Measurements from ENCODE around the gene MTHFD1.
"Not testable (repeated sequence)": the region's sequence is repeated elsewhere in the genome, so short reads cannot be mapped to it uniquely, and the experiment has no call there.

The MTHFD1 gene

DNA sequence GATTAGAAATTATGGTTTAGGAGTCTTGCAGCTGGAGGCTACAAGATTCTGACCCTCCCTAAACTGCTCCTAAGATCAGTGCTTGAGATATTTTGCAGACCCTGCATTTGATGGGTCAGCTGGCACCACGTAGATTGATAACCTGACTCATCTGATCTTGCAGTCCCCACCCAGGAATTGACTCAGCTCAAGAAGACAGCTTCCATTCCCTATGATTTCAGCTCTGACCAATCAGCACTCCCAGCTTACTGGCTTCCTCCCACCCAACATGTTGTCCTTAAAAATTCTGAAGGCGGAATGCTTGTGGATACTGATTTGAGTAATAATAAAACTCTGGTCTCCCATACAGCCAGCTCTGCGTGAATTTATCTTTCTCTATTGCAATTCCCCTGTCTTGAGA is 23.2 kb upstream of the MTHFD1 start:
- no peak for DNase-seq (ENCODE audit: low read depth)
- H3K4me3 ChIP-seq (ENCODE audit: control insufficient read depth, low read depth, low read length): no peak overlapping the region
- TF ChIP-seq, protein P1, sequence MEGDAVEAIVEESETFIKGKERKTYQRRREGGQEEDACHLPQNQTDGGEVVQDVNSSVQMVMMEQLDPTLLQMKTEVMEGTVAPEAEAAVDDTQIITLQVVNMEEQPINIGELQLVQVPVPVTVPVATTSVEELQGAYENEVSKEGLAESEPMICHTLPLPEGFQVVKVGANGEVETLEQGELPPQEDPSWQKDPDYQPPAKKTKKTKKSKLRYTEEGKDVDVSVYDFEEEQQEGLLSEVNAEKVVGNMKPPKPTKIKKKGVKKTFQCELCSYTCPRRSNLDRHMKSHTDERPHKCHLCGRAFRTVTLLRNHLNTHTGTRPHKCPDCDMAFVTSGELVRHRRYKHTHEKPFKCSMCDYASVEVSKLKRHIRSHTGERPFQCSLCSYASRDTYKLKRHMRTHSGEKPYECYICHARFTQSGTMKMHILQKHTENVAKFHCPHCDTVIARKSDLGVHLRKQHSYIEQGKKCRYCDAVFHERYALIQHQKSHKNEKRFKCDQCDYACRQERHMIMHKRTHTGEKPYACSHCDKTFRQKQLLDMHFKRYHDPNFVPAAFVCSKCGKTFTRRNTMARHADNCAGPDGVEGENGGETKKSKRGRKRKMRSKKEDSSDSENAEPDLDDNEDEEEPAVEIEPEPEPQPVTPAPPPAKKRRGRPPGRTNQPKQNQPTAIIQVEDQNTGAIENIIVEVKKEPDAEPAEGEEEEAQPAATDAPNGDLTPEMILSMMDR (IDR thresholded peaks at IDR 0.05; ENCODE audit: control insufficient read depth, insufficient read depth, low read depth, low read length, missing control alignments): no peak

GRCh38 chr14:64365358-64365889 is 22.7 kb upstream of the MTHFD1 start:
- not testable (repeated sequence) for DNase-seq (ENCODE audit: low read depth); H3K4me3 ChIP-seq (ENCODE audit: control insufficient read depth, low read depth, low read length)

- TF ChIP-seq, protein P1 (IDR thresholded peaks at IDR 0.05; ENCODE audit: control insufficient read depth, insufficient read depth, low read depth, low read length, missing control alignments): no peak
- no peak for DNase-seq (ENCODE audit: low read depth)
- H3K4me3 ChIP-seq (ENCODE audit: control insufficient read depth, low read depth, low read length): no peak overlapping the region
These were observed 19.0 kb upstream of the MTHFD1 start for GRCh38 chr14:64369201-64369600.

DNA sequence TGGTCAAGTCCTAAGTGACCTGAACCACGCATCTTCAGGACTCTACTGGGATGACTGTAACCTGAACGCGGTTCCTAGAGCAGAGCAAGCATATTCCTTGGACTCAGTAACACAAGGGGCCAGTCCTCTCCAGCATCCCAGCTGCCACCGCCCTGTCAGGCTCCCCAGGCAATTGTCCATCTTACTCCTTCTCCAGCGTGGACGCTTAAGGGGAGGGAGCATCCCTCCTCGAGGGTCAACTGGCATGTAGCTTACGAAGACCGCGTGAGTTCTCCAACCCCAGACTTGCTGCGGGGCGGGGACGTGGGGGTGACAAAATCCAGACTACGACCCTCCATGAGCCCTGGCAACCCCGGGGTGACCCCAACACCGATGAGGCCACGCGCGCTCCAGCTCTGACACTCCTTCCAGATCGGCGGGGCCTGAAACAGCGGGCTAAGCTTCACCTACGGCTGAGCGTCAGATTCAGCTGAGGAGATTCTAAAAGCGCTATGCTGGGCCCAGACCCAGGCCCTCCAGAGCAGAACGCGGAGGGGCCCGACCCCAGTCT is 846 bp upstream of the MTHFD1 start:
- peak overlapping the region; percentile 64 for H3K4me3 ChIP-seq (ENCODE audit: control insufficient read depth, low read depth, low read length)
- DNase-seq (ENCODE audit: low read depth): no peak
- TF ChIP-seq, protein P1 (IDR thresholded peaks at IDR 0.05; ENCODE audit: control insufficient read depth, insufficient read depth, low read depth, low read length, missing control alignments): no peak

- TF ChIP-seq, protein P1 (IDR thresholded peaks at IDR 0.05; ENCODE audit: control insufficient read depth, insufficient read depth, low read depth, low read length, missing control alignments): no peak
- DNase-seq (ENCODE audit: low read depth): no peak
- peak overlapping the region; percentile 64 for H3K4me3 ChIP-seq (ENCODE audit: control insufficient read depth, low read depth, low read length)
These were observed 556 bp downstream of the MTHFD1 start for GRCh38 chr14:64388533-64389285.

DNA sequence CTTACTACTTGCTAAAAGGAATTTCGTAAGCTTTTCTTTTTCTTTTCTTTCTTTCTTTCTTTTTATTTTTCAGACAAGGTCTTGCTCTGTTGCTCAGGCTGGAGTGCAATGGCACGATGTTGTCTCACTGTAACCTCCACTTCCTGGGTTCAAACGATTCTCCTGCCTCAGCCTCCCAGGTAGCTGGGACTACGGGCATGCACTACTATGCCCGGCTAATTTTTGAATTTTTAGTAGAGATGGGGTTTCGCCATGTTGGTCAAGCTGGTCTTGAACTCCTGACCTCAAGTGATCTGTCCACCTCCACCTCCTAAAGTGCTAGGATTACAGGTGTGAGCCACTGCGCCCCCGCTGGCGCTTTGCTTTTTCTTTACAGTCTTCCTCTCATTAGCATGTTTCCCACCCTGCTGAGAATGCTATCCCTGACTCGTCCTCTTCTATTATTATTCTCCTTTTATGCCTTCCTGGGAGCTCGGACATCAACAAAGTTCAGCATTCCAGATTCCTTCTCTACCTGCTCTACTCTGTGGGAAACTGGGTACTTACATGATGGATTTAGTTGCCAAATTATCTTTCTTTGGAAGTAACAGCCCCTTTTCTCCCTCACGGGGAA is 3.1 kb downstream of the MTHFD1 start:
- no peak for DNase-seq (ENCODE audit: low read depth)
- H3K4me3 ChIP-seq (ENCODE audit: control insufficient read depth, low read depth, low read length): no peak overlapping the region
- TF ChIP-seq, protein P1 (IDR thresholded peaks at IDR 0.05; ENCODE audit: control insufficient read depth, insufficient read depth, low read depth, low read length, missing control alignments): no peak

DNA sequence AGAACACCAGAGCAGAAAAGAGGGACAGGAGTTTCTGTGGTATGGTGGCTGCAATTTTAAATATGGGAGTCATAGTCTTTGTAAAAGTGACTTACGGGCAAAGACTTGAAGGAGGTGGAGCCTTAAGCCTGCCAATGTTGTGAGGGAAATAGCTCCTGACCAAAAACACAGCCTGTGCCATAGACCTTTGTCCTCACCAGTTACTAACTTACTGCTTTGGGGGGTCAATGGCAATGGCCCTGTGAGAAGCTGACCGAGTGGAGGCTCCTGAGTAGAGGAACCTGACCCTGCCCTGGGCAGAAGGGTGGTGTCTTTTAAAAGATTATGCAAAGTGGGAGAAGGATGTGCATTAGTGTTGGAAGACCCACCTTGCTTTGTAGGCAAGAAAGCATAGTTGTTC is 3.8 kb downstream of the MTHFD1 start:
- DNase-seq (ENCODE audit: low read depth): no peak
- H3K4me3 ChIP-seq (ENCODE audit: control insufficient read depth, low read depth, low read length): no peak overlapping the region

DNA sequence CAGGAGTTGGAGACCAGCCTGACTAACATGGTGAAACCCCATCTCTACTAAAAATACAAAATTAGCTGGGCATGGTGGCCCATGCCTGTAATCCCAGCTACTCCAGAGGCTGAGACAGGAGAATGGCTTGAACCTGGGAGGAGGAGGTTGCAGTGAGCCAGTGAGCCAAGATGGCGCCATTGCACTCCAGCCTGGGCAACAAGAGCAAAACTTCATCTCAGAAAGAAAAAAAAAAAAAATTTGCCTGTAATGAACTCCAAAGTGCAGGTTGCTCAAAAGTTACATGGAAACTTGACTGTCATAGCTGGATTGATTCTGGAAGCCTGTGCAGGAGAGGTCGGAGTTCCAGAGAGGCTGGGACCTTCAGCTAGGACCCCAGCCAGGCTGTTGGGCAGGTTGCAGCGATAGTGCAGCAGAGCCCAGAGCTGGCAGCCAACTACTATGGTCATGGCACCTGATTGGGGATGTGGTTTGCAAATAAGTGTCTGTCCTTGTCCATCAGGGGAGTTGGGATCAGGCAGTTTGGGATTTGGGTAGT is 5.1 kb downstream of the MTHFD1 start:
- not testable (repeated sequence) for DNase-seq (ENCODE audit: low read depth); H3K4me3 ChIP-seq (ENCODE audit: control insufficient read depth, low read depth, low read length)

More for the DNA sequence above, 3.8 kb downstream of the MTHFD1 start:
- TF ChIP-seq, protein P1 (IDR thresholded peaks at IDR 0.05; ENCODE audit: control insufficient read depth, insufficient read depth, low read depth, low read length, missing control alignments): no peak

All from AG09309 (cell line).